ENCODE results near the gene BPIFA2.
A peak's percentile ranks its signal among the peaks of the same experiment; 100 is the strongest.
"Not testable (repeated sequence)": the region's sequence is repeated elsewhere in the genome, so short reads cannot be mapped to it uniquely, and the experiment has no call there.

BPIFA2 gene

DNA sequence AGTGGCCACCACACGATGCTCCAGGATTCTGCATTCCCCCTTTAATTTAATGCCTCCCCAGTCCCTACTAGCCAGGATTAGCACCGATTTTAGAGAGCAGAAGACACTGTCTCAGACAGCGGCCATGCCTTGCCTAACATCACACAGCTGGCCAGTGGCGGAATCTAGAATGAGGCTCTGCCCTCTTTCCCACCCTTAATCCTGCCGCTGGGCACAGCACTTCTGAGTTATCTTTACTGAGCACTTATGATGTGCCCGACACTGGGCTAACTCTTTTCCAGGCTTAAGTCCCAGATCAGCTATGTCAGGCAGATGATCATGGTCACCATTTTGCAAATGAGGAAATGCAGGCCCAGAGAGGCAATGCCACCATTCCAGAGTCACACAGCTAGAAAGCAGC is 5.6 kb upstream of the BPIFA2 start:
- DNase-seq: no peak

DNA sequence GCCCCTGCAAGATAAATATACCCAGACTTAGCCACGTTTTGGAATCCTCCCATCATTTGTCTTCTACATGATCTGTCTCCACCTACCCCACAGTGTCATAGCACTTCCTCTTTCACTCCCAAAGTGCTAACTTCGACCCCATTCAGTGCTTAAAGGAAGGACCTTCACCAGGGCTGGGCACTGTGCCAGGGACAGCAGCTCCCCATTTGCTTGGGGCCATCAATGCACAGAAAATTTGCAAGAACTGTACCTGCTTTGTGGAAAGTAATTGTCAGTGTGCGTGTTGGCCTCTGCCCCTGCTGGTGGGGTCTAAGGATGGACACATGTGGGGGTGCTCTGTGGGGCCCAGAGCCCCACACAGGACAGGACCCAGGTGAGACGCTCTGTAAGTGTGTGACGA is 5.2 kb upstream of the BPIFA2 start:
- no peak for DNase-seq

DNA sequence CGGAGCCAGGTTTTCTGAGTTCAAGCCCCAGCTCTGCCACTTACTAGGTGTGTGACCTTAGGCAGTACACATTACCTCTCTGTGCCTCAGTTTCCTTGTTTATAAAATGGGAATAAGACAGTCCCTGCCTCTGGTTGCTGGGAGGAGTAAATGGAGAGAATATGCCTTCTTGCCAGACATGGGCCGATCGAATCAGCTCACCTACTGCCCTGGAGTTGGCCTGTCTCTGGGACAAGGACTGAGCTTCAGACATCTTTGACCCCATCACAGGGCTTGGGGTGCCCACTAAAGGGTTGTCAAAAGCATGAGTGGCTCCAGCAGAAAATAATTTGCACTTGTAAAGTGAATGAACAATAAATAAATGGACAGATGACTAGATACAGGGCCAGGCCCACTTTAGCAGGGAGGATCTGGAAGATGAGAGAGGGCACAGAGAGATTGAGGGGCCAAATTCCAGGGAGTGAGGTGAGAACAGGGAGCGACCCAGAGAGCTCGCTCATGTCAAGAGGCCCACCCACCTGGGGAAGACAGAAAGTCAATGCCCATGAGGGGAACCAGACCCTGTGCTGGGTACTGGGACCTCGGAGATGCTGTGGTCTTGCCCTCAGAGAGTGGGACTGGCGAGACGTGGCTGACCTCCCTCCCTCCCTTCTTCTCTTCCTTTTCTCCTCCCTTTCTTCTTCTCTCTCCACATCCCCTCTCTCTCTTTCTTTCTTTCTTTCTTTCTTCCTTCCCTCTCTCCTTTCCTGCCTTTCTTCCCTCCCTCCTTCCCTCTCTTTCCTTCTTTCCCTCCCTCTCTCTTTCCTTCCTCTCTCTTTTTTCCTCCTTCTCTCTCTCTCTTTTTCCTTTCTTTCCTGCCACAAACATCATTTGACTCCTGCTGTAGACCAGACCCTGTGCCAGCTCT is 3.9 kb upstream of the BPIFA2 start:
- no peak for DNase-seq

GRCh38 chr20:33164763-33165095 is 3.2 kb upstream of the BPIFA2 start:
- DNase-seq: no peak

DNA sequence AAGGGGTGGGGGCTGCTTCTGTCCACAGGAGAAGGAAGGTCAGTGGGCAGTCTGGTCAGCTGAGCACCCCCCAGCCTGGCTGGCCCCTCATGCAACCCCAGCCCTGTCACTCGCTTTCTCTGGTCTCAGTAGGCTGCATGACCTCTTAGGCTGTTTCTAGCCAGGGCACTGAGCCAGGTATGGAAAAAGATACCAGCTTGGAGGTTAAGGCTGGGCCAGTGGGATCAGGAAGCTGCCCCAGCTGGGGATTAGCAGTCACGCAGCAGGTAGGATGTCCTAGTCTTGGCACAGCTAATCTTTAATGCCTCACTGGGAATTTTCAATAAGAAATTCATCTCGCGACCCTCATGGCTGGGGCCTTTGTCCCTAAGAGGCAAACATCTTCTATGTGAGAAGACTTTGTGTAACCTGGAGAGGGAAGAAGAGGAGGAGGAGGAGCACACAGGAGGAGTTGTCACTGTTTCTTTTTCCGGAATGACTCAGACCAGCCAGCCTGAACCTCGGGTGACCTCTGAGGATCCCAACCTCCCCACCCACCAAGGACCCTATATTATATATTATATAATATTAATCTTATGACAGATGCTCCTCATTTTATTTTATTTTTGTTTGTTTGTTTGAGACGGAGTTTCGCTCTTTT is 2.4 kb upstream of the BPIFA2 start:
- no peak for DNase-seq

DNA sequence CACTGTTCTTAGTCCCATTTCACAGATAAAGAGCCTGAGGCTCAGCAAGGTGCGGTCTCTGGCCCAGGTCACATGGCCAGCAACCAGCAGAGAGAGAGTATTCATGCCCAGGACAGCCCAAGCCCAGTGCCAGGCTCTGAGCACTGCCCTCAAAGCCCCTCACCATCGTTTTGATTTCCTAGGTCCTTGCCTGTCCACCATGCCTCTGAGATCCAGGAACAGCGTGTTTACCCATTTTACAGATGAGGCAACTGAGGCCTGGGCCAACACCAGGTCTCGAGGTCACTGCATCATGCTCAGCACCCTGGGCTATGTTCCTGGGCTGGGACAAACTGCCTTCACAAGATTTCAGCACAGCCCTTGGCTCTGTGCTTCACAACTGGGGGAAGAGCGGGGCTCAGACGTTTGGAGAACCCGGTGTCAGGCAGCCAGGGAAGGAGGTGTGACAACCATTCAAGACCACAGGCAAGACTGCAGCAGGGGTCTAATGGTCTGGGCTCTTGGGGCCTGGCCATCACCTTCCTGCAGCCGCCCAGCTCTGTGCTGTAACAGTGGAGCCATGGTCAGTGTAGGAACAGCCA is 1.3 kb upstream of the BPIFA2 start:
- DNase-seq: no peak

- peak; percentile 14 for DNase-seq
These were observed 1.3 kb downstream of the BPIFA2 start for GRCh38 chr20:33169176-33169794.

GRCh38 chr20:33172781-33173180 is 4.8 kb downstream of the BPIFA2 start:
- no peak for DNase-seq

- DNase-seq: no peak
These were observed 7.2 kb downstream of the BPIFA2 start for GRCh38 chr20:33175123-33175522.

GRCh38 chr20:33176101-33176500 is 8.1 kb downstream of the BPIFA2 start:
- DNase-seq: no peak

- DNase-seq: no peak
These were observed 9.9 kb downstream of the BPIFA2 start for GRCh38 chr20:33177866-33178265.

- DNase-seq: no peak
These were observed 10.8 kb downstream of the BPIFA2 start for GRCh38 chr20:33178726-33179125.

GRCh38 chr20:33180169-33180568 is 12.2 kb downstream of the BPIFA2 start:
- DNase-seq: no peak

- no peak for DNase-seq
These were observed 13.6 kb downstream of the BPIFA2 start for GRCh38 chr20:33181482-33182093.

DNA sequence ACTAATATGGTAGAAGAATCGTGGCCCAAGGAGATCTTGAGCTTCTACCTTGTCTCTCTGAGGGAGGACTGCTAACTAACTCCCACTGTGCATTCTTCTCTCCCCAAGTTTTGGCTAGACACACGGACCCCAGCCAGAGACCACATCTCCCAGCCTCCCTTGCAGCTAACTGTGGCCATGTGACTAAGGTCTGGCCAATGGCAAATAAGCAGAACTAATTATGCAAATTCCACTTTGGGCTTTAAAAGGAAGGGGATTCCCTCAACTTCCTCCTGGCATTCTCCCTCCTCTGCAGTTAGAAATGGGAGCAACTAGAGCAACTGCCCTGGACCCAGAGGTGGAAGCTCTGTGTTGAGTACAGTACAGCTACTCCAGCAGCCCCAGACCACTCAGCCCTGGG is 15.4 kb downstream of the BPIFA2 start:
- DNase-seq: no peak

DNA sequence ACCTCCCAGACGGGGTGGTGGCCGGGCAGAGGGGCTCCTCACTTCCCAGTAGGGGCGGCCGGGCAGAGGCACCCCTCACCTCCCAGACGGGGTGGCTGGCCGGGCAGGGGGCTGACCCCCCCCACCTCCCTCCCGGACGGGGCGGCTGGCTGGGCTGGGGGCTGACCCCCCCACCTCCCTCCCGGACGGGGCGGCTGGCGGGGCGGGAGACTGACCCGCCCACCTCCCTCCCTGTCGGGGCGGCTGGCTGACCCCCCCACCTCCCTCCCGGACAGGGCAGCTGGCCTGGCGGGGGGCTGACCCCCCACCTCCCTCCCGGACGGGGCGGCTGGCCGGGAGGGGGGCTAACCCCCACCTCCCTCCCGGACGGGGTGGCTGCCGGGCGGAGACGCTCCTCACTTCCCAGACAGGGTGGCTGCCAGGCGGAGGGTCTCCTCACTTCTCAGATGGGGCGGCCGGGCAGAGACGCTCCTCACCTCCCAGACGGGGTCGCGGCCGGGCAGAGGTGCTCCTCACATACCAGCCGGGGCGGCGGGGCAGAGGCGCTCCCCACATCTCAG is 17.2 kb downstream of the BPIFA2 start:
- DNase-seq: not testable (repeated sequence)

DNA sequence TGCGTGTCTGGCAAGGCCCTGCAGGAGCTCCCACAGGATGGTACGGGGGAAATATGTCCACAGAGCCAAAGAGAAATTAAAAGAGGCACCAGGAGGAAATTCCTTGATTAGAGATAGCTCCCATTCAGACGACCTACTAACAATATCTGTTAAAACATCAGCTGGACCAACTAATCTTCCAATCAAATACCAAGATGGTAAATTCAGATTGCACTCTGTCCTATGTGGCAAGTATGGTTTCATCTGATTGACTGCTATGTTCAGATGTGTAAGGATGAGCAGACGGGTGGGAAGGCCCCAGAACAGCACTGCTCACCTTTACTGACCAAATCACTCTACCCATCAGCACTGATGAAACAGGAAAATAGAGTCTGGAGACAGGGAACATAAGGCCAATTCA is 19.5 kb downstream of the BPIFA2 start:
- no peak for DNase-seq

GRCh38 chr20:33188421-33188820 is 20.5 kb downstream of the BPIFA2 start:
- DNase-seq: no peak

DNA sequence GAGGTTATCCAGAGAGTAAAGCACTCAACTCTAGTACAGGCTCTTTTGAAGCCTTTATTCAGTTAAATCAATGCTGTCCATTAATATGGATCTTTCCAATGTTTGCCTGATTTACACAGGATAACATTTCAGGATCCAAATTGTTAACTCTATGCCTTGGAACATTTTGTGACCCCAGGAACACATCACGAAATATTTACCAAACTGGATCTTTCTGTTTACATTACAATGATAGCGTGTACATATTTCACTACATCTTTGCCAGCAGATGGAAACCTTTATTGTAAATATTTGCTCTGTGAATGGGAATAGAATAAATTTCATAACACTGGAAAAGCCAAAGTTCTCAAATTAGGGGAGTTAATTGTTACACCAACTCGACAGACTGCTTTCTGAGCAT is 23.5 kb downstream of the BPIFA2 start:
- no peak for DNase-seq

GRCh38 chr20:33191955-33192354 is 24.0 kb downstream of the BPIFA2 start:
- no peak for DNase-seq

- DNase-seq: no peak
These were observed 25.0 kb downstream of the BPIFA2 start for GRCh38 chr20:33192912-33193501.

DNA sequence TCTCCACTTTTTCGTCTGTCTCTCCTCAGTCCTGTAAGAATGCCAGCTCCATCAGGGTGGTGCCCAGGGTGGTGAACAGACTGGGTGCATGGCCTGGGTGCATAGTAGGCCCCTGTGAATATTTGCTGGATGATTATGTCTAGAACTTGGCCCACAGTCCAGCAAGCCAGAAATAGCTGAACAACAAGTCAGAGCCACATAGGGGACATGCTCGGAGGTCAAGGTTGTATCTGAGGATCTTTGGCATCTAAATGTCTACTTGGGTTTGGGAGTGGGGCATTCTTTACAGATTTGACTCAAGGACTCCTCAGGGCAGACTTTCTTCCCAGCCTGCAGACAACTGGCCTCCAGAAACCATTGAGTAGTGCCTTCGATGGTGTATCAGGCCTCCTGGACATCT is 31.1 kb downstream of the BPIFA2 start:
- no peak for DNase-seq

DNA sequence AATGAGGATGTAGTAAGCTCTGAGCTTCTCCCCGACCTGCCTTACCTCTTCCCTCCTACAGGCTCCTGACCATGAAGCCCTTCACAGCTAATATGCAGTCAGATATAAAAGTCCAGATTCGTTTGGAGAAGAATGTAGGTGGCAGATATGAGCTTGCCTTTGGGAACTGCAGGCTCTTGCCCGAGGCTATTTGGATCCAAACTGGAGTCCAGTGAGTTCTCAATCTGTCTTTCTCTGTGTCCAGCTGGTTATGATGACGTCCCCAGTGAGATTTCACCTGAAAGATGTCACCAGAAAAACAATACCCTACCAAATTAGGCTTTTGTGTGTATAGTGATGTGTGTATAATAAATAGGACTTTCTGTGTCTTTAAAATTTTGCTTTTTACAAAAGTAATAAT is 34.5 kb downstream of the BPIFA2 start:
- no peak for DNase-seq
